Endothelial cell of umbilical vein (primary cell): ENCODE results near the gene STOML1.

Experiments
- EZH2 ChIP-seq: IDR thresholded peaks from 2 replicates; pipeline ENCODE4 v1.6.1; 2012; ENCODE audit warnings: borderline replicate concordance, low read depth, mild to moderate bottlenecking, moderate library complexity, low read length, inconsistent platforms; ENCODE audit not compliant: severe bottlenecking
- POLR2A ChIP-seq: IDR thresholded peaks from 2 replicates; pipeline ENCODE4 v1.6.1; 2012; ENCODE audit warnings: low read depth, mild to moderate bottlenecking, control low read depth, low read length
- POLR2AphosphoS5 ChIP-seq: IDR thresholded peaks from 2 replicates; pipeline ENCODE4 v1.6.1; 2012; ENCODE audit warnings: low read depth, mild to moderate bottlenecking, control low read depth, low read length, moderate library complexity; ENCODE audit not compliant: insufficient read depth
- TF ChIP-seq, protein P1 (sequence below): IDR thresholded peaks from 2 replicates; pipeline ENCODE4 v1.6.1; 2011; ENCODE audit not compliant: insufficient read depth, insufficient read length
- TF ChIP-seq, protein P2 (sequence below), 2 donors: IDR thresholded peaks; 1 replicate in 1 of 2; 2 replicates in 1 of 2; pipeline ENCODE4 v1.5.1; 2011; ENCODE audit warnings: low read length in 2 of 2, mild to moderate bottlenecking in 2 of 2, moderate library complexity in 2 of 2, control low read depth in 1 of 2, inconsistent platforms in 1 of 2, low read depth in 1 of 2; ENCODE audit not compliant: insufficient read depth in 1 of 2; ENCODE audit errors: extremely low read depth in 1 of 2

GRCh38 chr15:74028646-74029045, 36.6 kb upstream of the STOML1 start:
- TF ChIP-seq POLR2A, result no peak
- no peak for TF ChIP-seq POLR2AphosphoS5
- TF ChIP-seq, protein P1, sequence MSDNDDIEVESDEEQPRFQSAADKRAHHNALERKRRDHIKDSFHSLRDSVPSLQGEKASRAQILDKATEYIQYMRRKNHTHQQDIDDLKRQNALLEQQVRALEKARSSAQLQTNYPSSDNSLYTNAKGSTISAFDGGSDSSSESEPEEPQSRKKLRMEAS, result no peak
- TF ChIP-seq, protein P2, sequence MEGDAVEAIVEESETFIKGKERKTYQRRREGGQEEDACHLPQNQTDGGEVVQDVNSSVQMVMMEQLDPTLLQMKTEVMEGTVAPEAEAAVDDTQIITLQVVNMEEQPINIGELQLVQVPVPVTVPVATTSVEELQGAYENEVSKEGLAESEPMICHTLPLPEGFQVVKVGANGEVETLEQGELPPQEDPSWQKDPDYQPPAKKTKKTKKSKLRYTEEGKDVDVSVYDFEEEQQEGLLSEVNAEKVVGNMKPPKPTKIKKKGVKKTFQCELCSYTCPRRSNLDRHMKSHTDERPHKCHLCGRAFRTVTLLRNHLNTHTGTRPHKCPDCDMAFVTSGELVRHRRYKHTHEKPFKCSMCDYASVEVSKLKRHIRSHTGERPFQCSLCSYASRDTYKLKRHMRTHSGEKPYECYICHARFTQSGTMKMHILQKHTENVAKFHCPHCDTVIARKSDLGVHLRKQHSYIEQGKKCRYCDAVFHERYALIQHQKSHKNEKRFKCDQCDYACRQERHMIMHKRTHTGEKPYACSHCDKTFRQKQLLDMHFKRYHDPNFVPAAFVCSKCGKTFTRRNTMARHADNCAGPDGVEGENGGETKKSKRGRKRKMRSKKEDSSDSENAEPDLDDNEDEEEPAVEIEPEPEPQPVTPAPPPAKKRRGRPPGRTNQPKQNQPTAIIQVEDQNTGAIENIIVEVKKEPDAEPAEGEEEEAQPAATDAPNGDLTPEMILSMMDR (IDR thresholded peaks at IDR 0.05; ENCODE audit: extremely low read depth in 1 of 2, insufficient read depth in 1 of 2, low read depth in 1 of 2, low read length in 2 of 2), result no peak
- no peak for TF ChIP-seq EZH2
